ENCODE measurements around the gene WWC1. TPM values are rescaled to one million over a fixed set of nuclear protein-coding genes. Genes with fewer than 3 reads are reported as not detected.

WWC1 gene
- total RNA-seq, 1 donor from 2014 or later = 2.2 TPM

DNA sequence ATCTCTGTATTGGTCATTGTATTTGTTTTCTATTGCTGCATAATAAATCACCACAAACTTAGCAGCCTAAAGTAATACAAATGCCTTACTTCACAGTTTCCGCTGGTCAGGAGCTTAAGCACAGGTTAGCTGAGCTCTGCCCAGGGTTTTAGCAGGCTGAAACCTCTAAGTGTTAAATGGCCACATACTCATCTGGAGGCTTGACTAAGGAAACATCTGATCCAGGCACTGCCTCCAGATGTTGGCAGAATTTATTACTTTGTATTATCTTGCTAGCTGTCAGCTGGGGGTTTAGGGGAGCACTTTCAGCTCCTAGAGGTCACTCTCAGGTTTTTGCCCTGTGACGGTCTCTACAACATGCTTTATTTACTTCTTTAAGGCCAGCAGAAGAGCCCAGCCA lies 171.6 kb downstream of the WWC1 start:
- Histone ChIP-seq H3K4me1 (no peaks in the 10 kb centered on the region), H3K9me3 (replicated peaks) (peaks cover under 1% of the 10 kb centered on the region), H3K27ac (replicated peaks) (no peak overlapping the region), H3K36me3 (no peaks in the 10 kb centered on the region), H3K4me3 (no peak overlapping the region), H3K27me3 (ENCODE audit: low read depth) (no peaks in the 10 kb centered on the region)
- intact Hi-C loops (cut with micrococcal nuclease) = no loop called here
- no peak for DNase-seq
- TF ChIP-seq, protein P1, sequence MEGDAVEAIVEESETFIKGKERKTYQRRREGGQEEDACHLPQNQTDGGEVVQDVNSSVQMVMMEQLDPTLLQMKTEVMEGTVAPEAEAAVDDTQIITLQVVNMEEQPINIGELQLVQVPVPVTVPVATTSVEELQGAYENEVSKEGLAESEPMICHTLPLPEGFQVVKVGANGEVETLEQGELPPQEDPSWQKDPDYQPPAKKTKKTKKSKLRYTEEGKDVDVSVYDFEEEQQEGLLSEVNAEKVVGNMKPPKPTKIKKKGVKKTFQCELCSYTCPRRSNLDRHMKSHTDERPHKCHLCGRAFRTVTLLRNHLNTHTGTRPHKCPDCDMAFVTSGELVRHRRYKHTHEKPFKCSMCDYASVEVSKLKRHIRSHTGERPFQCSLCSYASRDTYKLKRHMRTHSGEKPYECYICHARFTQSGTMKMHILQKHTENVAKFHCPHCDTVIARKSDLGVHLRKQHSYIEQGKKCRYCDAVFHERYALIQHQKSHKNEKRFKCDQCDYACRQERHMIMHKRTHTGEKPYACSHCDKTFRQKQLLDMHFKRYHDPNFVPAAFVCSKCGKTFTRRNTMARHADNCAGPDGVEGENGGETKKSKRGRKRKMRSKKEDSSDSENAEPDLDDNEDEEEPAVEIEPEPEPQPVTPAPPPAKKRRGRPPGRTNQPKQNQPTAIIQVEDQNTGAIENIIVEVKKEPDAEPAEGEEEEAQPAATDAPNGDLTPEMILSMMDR (IDR thresholded peaks at IDR 0.05; ENCODE audit: borderline replicate concordance) = no peak

DNA sequence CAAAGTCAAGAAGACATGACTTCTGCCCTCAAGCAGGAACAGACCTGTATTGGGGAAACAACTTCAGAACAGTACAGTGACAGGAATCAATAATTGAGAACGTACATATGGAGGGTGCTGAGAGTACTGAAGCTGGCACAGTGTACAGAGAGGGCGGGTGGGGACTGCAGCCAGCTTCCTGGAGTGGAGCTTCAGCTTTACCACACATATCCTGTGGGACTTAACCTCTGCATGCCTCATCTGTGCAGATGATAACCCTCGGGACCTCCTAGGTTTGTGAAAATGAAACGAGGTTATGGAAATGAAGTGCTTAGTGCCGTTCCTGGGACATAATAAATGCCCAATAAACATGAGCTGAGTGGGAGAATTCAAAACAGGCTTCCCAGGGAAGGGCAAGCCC lies 172.8 kb downstream of the WWC1 start:
- Histone ChIP-seq H3K4me3 (no peak overlapping the region), H3K9me3 (replicated peaks) (no peaks in the 10 kb centered on the region), H3K36me3 (no peaks in the 10 kb centered on the region), H3K27me3 (ENCODE audit: low read depth) (no peaks in the 10 kb centered on the region), H3K4me1 (no peaks in the 10 kb centered on the region), H3K27ac (replicated peaks) (no peak overlapping the region)
- TF ChIP-seq, protein P1 (IDR thresholded peaks at IDR 0.05; ENCODE audit: borderline replicate concordance) = no peak
- DNase-seq = no peak
- intact Hi-C loops (cut with micrococcal nuclease) = no loop called here

DNA sequence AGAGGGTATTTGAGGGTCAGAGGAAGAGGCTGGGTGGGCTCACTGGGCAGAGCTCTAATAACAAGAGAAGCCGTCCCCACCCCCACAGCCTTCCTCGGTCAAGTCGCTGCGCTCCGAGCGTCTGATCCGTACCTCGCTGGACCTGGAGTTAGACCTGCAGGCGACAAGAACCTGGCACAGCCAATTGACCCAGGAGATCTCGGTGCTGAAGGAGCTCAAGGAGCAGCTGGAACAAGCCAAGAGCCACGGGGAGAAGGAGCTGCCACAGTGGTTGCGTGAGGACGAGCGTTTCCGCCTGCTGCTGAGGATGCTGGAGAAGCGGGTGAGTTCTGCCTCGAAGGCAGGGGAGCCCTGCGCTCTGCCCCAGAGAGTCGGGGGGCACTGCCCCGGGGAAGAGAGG lies 173.2 kb downstream of the WWC1 start:
- Histone ChIP-seq H3K36me3 (no peaks in the 10 kb centered on the region), H3K27ac (replicated peaks) (no peak overlapping the region), H3K9me3 (replicated peaks) (no peaks in the 10 kb centered on the region), H3K27me3 (ENCODE audit: low read depth) (no peaks in the 10 kb centered on the region), H3K4me3 (no peak overlapping the region), H3K4me1 (no peaks in the 10 kb centered on the region)
- intact Hi-C loops (cut with micrococcal nuclease) = no loop called here
- TF ChIP-seq, protein P1 (IDR thresholded peaks at IDR 0.05; ENCODE audit: borderline replicate concordance) = no peak
- DNase-seq = no peak

DNA sequence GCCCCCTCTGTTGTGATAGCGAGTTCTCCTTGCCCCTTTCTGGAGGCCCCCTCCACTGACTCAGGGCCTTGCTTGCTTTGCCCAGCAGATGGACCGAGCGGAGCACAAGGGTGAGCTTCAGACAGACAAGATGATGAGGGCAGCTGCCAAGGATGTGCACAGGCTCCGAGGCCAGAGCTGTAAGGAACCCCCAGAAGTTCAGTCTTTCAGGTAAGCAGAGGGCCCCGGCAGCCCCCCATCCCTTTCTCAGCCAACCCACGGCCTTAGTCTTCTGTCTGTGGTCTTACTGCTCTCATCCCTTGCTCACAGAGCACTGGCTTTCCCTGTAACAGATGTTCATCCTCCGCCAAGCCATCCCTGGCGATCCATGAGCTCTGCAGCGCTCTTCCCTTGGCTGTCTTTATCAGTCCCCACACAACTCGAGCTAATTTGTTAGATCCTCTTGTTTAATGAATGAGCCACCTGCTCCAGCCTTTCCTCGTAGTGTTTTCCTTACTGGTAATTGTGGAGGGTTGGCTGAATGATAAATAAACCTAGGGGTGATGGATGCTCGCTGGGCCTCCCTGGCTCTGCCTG lies 176.4 kb downstream of the WWC1 start:
- intact Hi-C loops (cut with micrococcal nuclease) = no loop called here

DNA sequence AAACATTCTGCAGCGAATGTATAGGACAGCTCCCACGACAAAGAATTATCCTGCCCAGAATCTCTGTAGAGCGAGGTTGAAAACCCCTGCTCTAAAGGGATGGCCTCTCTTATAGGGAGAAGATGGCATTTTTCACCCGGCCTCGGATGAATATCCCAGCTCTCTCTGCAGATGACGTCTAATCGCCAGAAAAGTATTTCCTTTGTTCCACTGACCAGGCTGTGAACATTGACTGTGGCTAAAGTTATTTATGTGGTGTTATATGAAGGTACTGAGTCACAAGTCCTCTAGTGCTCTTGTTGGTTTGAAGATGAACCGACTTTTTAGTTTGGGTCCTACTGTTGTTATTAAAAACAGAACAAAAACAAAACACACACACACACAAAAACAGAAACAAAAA lies 177.4 kb downstream of the WWC1 start:
- DNase-seq = no peak
- H3K36me3 ChIP-seq = no peaks in the 10 kb centered on the region
- H3K27me3 ChIP-seq (ENCODE audit: low read depth) = no peaks in the 10 kb centered on the region
- H3K9me3 ChIP-seq (replicated peaks) = no peaks in the 10 kb centered on the region
- H3K27ac ChIP-seq (replicated peaks) = no peak overlapping the region
- intact Hi-C loops (cut with micrococcal nuclease) = no loop called here
- no peak overlapping the region for H3K4me3 ChIP-seq
- TF ChIP-seq, protein P1 (IDR thresholded peaks at IDR 0.05; ENCODE audit: borderline replicate concordance) = no peak
- H3K4me1 ChIP-seq = no peaks in the 10 kb centered on the region

More for the DNA sequence above, 176.4 kb downstream of the WWC1 start:
- Histone ChIP-seq H3K27me3 (ENCODE audit: low read depth) (no peaks in the 10 kb centered on the region), H3K36me3 (no peaks in the 10 kb centered on the region), H3K9me3 (replicated peaks) (no peaks in the 10 kb centered on the region), H3K4me1 (no peaks in the 10 kb centered on the region), H3K27ac (replicated peaks) (no peak overlapping the region), H3K4me3 (no peak overlapping the region)
- TF ChIP-seq, protein P1 (IDR thresholded peaks at IDR 0.05; ENCODE audit: borderline replicate concordance) = no peak
- DNase-seq = no peak

Data from left ventricle myocardium inferior (tissue), 1 donor.